ENCODE results near the gene IKZF5.

The IKZF5 gene

DNA sequence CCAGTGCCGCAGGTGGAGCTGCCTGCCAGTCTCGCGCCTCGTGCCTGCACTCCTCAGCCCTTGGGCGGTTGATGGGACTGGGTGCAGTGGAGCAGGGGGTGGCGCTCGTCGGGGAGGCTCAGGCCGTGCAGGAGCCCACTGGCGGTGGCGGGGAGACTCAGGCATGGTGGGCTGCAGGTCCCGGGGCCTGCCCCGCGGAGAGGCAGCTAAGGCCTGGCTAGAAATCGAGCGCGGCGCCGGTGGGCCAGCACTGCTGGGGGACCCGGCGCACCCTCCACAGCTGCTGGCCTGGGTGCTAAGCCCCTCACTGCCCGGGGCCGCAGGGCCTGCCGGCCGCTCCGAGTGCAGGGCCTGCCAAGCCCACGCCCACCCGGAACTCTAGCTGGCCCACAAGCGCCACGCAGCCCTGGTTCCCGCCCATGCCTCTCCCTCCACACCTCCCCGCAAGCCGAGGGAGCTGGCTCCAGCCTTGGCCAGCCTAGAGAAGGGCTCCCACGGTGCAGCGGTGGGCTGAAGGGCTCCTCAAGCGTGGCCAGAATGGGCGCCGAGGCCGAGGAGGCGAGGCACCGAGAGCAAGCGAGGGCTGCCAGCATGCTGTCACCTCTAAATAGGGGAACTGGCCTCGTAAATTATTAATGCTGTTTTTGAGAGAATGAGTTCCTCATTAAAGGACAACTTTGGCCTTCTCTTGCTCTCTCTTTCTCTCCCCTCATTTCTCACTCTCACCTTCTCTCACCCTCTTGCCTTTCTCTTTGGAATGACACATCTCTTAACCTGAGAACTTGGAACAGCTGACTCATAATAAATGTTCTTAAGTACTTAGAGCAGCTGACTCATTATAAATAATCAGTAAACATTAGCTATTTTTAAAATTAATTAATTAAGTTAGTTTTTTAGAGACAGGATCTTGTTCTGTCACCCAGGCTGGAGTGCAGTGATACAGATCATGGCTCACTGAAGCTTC is 5.1 kb upstream of the IKZF5 start:
- DNase-seq, result no peak

DNA sequence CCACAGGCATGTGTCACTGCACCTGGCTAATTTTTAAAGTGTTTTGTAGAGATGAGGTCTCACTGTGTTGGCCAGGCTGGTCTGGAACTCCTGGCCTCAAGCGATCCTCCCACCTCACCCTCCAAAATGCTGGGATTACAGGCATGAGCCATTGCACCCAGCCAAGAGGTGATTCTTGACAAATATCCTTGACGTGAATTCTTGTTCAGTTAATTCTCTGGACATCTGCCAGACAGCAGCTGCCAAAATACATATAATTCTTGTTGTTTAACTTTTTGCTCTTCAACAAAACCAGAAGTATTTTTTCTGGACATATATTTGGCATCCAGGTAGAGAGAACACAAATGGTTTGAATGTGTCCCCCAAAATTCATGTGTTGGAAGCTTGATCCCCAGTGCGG is 3.4 kb upstream of the IKZF5 start:
- no peak for DNase-seq

DNA sequence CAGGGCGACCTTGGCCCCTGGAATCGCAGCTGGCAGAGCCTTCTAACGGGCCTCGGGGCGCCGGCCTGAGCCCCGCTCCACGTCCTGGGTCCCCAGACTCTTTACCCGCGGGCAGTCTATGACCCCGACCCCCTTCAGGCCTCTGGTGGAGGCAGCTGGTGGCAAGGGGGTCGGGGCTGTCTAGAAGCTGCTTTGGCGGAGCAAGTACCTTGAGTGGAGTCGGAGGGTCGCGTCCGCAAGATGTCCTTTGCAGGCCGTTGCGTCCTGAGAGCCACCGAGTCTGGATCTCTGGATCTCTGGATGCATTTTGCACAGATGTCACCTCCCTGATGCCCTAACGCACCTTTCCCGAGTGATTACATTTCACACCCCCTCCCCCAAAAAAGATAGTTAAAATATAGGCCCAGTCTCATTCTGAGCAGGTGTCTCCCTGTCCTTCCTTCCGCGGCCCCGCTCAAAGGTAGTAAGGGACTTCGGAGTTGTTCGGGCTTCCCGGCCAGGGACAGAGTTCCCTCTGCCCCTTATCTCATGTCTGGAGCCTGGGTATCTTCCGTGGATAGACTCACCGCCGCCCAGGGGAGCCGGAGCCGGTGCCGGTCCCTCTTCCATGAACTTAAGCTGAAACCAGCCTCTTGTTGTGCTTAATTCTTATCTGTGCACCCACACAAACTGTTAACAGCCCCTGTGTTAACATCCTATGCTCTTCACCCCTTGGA is 668 bp upstream of the IKZF5 start:
- DNase-seq, result peak; percentile 6 to 8

DNA sequence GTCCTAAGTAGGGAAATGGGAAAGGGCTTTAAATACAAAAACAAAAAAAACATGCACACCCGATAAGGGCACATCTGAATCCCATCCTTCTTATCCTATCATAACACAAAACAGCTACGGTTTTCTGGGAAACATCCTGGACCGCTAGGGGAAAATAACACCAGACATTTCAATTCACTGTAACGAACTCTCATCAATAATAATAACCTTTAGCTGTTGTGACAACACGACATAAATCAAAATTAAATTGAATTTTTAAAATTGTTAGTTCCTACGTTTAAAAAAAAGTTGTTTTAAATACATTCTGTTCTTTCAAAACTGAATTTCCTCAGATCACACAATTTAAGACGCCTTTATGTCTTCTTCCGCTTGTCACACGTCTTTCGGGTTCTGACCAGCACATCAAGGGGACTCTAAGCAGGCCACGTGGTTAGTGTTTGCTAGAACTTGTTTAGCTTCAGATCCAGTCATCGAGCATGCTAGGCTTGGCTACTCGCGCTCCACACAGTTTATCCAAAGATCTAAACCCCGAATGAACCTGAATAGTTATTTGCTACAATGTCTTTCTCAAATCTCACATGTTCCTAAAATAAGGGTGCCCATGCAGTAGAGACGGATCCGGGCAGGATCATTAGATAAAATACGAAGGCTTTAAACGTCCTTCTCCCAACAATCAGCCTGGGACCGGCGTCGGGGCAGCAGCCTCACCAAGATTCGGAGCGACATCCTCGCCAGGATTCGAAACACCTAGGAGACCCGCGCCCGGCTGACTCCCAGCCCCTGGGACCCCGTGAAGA is 839 bp downstream of the IKZF5 start:
- peak; percentile 34 to 44 for DNase-seq

DNA sequence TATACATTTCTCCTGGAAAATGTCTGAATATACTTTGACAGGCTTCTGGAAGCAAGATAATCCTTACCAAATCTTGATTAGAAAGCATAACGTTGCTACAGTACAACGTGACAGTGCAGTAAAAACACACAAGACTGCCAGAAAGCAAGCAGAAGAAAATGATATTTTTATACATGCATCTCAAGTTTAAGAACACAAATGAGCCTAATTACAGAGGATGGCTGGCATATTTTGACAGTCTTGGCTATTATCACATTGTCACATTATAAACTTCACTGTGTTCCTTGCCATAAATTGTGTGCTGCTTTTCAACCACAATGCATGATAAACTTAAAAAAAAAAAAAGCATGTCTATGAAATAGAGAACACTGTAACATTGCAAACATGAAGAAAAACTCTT is 4.3 kb downstream of the IKZF5 start:
- no peak for DNase-seq

DNA sequence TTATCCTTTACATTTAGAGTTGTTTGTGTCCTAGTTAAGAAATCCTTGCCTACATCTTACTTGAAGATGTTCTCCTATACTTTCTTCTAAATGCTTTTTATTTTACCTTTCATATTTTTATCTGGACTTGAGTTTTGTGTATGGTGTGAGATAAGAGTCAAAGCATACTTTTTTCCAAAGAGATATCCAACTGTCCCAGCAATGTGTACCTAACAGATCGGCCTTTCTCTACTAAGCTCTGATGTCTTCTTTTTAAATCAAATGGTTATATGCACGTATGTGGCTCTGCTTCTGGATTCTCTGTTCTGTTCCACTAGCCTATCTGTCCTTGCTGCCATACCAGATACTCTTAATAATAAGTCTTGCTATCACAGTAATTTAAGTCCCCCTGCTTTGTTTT is 7.2 kb downstream of the IKZF5 start:
- DNase-seq, result no peak

DNA sequence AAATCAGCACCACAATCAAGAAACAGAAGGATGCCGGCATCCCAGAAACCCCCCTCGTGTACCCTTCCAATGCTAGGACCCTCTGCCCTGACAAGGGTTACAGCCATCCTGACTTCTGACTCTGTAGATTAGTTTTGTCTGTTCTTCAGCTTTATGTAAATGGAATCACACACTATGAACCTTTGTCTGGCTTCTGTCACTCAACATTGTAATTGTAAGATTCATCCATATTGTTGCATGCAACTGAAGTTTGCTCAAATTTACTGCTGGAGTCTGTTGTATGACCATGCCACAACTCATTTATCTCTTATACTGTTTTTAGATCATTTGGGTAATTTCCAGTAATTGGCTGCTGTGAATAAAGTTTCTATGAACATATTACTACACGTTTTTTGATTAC is 8.4 kb downstream of the IKZF5 start:
- DNase-seq, result no peak

DNA sequence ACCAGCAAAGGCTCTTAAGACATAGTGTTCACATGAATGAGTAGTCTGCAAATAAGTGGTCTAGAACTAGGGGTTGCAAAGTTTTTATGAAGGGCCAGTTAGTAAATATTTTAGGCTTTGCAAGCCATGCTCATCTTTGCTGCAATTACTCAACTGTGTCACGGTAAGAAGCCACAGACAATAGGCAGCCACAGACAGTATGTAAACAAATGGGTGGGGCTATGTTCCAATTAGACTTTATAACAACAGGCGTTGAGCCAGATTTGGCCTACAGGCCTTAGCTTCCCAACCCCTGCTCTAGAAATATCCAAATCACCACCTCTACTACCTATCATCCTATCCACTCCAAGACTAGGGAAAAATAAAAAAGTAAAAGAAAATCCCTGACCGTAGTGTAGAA is 9.2 kb downstream of the IKZF5 start:
- no peak for DNase-seq

DNA sequence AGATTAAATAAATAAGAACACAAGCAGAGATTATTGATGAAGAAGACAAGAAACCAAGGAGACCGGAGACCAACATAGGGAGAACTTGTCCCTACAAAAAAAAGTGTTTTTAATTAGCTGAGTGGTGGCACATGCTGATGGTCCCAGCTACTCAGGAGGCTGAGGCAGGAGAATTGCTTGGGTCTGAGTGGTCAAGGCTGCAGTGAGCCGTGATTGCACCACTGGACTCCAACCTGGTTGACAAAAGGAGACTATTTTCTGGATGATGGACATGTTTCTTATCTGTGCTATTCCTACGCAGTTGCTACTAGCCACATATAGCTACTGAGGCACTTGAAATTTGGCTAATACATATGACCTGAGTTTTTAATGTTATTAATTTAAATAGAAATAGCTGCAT is 9.7 kb downstream of the IKZF5 start:
- no peak for DNase-seq

DNA sequence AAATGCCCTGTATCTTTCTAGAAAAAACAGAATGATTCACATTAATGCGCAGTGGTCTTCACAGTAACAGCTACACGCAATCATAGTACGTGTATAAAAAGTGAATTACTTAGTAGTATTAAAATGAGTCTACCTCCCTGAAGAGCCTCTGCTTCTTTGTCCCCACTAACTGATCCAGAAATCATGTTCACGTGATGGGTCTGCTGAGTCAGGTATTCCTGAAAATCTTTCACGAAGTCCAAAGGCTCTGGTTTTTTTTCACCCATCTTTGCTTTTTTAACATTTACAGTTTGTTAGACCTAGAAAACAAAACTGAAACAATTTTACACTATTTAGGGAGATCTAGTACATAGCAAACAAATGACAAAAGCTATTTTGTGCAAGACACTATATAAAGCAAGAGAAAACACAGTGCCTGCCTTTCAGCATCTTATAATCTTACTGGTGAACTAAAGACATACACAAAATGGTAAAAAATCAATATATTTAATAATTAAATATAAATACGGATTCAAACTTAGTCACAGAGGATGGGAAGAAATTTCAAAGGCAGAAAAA is 10.2 kb downstream of the IKZF5 start:
- no peak for DNase-seq

DNA sequence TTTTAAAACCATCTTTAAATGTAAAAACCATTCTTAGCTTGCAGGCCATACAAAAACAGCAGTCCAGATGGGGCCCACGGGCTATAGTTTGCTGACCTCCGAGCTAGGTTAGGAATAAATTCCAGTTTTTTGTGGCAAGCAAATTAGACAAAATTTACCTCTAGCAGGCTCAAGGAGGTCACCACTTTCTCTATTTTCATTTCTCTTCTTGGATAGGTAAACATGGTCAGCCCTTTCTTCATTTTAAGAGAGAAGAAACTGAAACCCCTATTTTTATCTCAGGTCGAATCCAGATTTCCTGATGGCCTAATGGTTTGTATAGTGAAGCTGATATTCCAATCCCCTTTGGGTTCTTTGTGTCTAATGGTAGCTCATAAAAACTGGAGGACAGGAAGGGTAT is 10.7 kb downstream of the IKZF5 start:
- DNase-seq, result no peak

DNA sequence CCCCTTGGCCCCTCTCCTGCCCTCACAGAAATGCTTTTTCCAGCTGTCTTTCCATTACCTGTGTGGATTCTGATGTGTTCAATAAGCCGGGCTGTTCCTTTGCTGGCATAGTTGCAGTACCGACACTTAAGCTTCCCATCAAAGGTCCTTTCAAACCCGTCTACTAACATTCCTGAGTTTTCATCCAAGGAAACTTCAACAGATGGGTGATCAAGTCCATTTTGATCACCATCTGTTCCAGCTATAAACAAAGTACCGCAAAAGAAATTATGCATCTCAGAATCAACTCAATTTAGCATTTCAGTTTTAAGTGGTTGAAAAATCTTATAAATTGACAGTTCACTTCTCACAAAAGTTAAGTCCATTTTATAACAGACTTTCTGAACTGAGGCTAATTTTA is 12.7 kb downstream of the IKZF5 start:
- no peak for DNase-seq

DNA sequence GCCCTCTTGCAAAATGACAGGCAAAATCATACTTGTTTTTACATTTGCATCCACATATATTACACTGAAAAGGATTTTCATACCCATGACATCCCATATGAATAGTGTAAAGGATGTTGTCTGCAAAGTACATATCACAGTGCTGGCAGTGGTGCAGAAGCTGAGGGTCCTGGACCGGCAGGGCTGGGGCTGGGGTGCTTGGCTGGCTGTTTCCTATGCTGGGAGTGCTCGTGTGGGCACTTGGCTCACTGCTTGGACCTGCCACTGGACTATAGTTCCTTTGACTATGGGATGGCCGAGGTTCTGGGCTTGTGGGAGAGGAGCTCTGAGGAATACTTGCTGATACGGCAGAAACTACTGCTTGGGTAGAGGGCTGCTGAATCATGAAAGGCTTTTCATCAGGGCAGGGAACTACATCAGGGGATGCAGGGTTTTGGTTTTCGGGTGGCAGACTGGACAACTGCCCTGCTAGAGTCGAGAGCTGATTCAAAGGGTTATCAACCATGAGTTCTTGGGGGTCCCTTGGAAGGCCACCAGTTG is 14.7 kb downstream of the IKZF5 start:
- DNase-seq, result no peak

DNA sequence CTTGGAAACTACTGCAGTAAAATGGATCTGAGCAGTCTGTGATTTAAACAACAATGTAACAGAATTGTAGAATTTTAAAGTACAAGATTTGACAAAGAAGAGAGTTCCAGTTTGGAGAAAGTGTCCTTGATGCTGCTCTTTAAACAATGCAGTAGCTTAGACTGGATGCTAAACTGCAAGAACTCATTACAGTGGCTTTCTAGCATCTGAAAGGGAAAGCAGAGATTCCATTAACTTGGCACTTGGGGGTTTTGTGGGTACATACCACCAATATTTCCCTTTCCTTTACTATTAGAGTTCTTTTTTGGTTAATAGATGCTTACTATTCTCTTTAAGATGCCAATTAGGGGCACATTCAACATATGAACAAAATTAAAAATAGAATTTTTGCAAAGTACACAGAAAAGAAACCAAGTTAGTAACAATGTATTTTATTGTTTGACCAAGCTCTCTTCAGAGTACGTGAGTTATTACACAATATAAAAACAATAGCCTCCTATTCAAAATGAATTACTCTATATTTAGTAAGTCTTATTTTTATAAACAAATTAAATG is 16.5 kb downstream of the IKZF5 start:
- DNase-seq, result no peak

DNA sequence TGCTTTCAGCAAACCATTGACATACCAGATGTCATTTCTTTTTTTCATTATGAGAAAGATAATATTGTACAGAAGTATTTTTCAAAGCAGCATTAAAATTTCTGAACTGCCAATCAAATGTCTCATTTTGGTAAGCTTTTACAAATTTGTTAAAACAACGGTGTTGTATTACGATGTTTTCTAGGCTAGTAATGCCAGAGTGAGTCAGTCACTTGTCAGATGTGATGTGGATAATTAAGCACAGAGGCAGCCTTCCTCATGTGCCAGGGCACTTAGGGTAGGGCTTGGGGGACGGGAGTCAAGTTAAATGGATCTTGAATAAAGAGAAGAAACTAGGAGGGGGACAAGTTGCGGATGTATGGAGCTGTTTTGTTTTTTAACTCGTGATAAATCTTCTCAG is 18.3 kb downstream of the IKZF5 start:
- DNase-seq, result no peak

DNA sequence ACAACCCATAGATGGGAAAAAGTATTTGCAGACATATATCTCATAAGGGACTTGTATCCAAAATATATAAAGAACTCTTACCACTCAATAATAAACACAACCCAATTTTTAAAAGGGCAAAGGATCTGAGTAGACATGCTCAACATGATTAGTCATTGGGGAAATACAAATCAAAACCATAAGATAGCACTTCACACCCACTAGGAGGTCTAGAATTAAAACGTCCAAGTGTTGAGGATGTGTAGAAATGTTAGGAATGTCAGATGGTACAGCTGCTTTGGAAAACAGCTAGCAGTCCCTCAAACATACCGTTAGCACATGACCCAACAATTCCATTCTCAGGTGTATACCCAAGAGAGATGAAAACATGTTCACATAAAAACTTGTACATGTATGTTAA is 20.1 kb downstream of the IKZF5 start:
- DNase-seq, result no peak

DNA sequence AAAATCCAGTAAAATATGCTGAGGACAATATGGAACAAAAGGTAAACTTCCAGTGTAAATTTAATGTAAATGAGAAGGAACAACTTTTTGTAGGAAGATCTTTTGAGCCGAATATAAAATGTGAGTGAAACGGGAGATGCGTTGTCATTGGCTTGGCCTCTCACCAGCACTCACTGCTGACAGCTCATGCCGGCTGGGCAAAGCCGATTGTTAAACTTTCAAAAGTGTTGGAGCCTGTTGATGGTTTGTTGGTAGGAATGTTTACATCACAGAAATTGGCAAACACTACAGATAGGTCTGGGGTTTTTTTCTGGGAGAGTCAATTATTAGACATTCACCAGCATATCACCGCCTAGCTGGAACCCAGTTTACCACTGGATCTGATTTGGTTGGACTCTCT is 22.3 kb downstream of the IKZF5 start:
- no peak for DNase-seq

DNA sequence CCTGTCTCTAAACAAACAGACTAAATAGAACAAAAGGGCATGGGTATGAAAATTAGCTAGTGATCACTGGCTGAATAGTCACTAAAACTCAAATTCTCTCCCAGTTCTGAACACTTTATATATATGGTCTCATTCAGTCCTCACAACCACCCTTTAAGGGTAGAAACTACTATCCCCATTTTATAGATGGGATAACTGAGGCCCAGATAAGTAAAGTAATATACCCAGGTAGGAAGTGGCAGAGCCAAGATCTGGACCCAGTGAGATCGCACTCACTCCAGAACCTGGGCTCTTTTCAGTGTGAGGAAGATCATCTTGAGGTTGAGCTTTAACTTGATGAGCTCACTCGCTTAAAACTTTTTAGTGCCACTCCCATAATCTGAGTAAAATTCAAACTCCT is 23.9 kb downstream of the IKZF5 start:
- no peak for DNase-seq

DNA sequence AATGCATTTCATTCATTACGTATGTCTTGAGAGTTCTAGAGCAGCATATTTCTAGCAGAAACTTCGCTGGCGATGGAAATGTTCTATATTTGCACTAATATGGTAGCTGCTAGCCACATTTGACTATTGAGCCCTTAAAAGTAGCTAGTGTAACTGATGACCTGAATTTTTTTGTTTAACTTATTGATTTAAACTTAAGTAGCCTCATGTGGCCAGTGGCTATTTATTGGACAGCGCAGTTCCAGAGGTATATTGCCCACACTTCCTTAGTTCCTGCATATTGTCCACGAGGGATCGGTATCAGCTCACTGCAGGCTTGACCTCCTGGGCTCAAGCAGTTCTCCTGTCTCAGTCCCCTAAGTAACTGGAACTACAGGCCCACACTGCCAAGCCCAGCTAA is 24.7 kb downstream of the IKZF5 start:
- no peak for DNase-seq

DNA sequence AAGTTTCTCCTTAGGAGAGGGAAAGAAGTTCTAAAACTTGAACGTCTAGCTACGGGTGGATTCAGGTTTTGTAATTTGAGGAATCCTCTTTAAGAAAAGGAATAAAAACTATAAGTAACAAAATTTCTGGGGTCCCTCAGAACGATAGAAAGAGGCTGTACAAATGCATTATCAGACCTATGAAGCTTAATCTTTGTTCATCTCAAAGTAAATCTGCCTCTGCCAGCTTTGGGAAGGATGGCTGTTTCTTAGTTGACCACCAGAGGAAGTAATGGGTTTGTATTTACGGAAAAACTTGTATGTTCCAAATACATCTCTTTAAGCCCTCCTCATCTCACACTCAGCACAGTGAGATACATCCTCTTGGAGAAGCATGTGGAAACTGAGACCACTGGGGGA is 27.5 kb downstream of the IKZF5 start:
- DNase-seq, result no peak

DNA sequence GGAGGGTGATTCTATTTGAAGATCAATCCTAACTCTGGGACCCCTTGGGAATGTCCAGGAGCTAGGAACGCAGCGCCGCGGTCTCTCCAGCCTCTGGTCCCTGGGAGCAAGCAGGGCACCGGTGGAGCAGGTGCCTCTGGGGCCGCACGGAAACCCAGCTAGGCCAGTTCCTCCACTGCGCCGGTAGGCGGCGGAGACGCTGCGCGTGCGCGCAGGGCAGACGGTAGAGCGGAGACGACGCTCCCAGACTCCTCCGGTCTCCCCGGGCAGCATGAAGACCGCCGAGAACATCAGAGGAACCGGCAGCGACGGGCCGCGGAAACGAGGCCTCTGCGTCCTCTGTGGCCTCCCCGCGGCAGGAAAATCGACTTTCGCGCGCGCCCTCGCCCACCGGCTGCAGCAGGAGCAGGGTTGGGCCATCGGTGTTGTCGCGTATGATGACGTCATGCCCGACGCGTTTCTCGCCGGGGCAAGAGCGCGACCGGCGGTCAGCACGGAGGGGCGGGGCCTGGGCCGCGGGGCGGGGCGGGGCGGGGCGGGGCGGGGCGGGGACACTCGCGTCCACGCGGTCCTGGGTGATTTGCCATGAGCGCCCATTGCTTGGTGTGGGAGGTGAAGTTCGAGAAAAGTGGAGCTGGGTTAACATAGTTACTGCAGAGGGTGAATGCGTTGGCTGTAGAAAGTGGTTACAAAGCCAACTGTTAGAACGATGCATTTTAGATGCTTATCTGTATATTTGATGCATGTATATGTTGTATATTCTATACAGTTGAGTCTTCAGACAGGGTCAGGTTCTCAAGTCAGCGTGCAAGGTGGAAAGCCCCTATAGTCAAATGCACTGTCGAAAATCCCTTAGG is 28.2 kb downstream of the IKZF5 start, which contains the start of gene PSTK:
TSS of gene PSTK (plus strand) at position 193 of the 857 bp plus-strand sequence. CDS start at position 272, 79 bp downstream.
- peak; percentile 86 to 88 for DNase-seq
